COR-L47 (cell line): Measurements from ENCODE around the gene KIF22.
"Not testable (repeated sequence)": the region's sequence is repeated elsewhere in the genome, so short reads cannot be mapped to it uniquely, and the experiment has no call there.

Experiments used
- DNase-seq: peaks from one replicate; lab custom pipeline; 2025; lab: John Stamatoyannopoulos, UW

The KIF22 gene

GRCh38 chr16:29790183-29790948 lies at the start of gene KIF22:
TSS of gene KIF22 (plus strand) at chr16:29790751. CDS start at chr16:29790760, 9 bp downstream.
- DNase-seq, result peak; percentile 99

- no peak for DNase-seq
Measured at GRCh38 chr16:29742683-29743275, 47.8 kb upstream of the KIF22 start.

- no peak for DNase-seq
Measured at GRCh38 chr16:29743475-29743826, 47.1 kb upstream of the KIF22 start.

- DNase-seq, result no peak
Measured at GRCh38 chr16:29743827-29744531, 46.6 kb upstream of the KIF22 start.

GRCh38 chr16:29744541-29745101 lies 45.9 kb upstream of the KIF22 start:
- DNase-seq, result no peak

- no peak for DNase-seq
Measured at GRCh38 chr16:29745121-29745852, 45.3 kb upstream of the KIF22 start.

GRCh38 chr16:29745853-29746345 lies 44.7 kb upstream of the KIF22 start, which contains the start of gene C16orf54:
TSS of gene C16orf54 (minus strand) at chr16:29745990. CDS start at chr16:29744951, 1,039 bp downstream.
- DNase-seq, result no peak

- DNase-seq, result not testable (repeated sequence)
Measured at GRCh38 chr16:29746518-29746917, 44.0 kb upstream of the KIF22 start.

- DNase-seq, result no peak
Measured at GRCh38 chr16:29747947-29748759, 42.4 kb upstream of the KIF22 start.

GRCh38 chr16:29748760-29749149 lies 41.8 kb upstream of the KIF22 start:
- not testable (repeated sequence) for DNase-seq

GRCh38 chr16:29753516-29753915 lies 37.0 kb upstream of the KIF22 start:
- DNase-seq, result no peak

- DNase-seq, result no peak
Measured at GRCh38 chr16:29756654-29757053, 33.9 kb upstream of the KIF22 start.

- not testable (repeated sequence) for DNase-seq
Measured at GRCh38 chr16:29757086-29757485, 33.5 kb upstream of the KIF22 start.

GRCh38 chr16:29757950-29758466 lies 32.5 kb upstream of the KIF22 start:
- DNase-seq, result no peak

- DNase-seq, result no peak
Measured at GRCh38 chr16:29760567-29761279, 29.8 kb upstream of the KIF22 start.

- not testable (repeated sequence) for DNase-seq
Measured at GRCh38 chr16:29761280-29761651, 29.3 kb upstream of the KIF22 start.

GRCh38 chr16:29761882-29762281 lies 28.7 kb upstream of the KIF22 start:
- no peak for DNase-seq

GRCh38 chr16:29763326-29763725 lies 27.2 kb upstream of the KIF22 start:
- DNase-seq, result no peak

- peak; percentile 42 for DNase-seq
Measured at GRCh38 chr16:29765167-29766032, 25.2 kb upstream of the KIF22 start.
